HepG2 (cell line): ENCODE results near the gene ASTN2. TPM values are rescaled to one million over a fixed set of nuclear protein-coding genes. Genes with fewer than 3 reads are reported as not detected.

ENCODE experiments used
- ATAC-seq: fragments of 200-7000 bp; cut with Tn5 transposase; 3 replicates; pipeline ENCODE4 v1.9.1; 2020; ENCODE audit warnings: mild to moderate bottlenecking, moderate library complexity
- BruUV-seq: library from RNA; stranded (reverse); fragments of 400-500 nt; replicated peaks from 2 replicates; lab custom pipeline; 2021; lab: Mats Ljungman, UMichigan
- CTCF ChIA-PET: fragments of 300-600 bp; formaldehyde crosslinking; extraction: SDS; loops from one replicate; lab custom pipeline; 2021; ENCODE audit warnings: low total read pairs, inconsistent platforms, low intra/inter-chr PET ratio; lab: Yijun Ruan, JAX
- POLR2A ChIA-PET: fragments of 350-600 bp; sonication (Branson Sonifier 250); formaldehyde crosslinking; loops from one replicate; lab custom pipeline; 2020; ENCODE audit warnings: antibody characterized with exemption, inconsistent platforms; lab: Yijun Ruan, JAX
- DNase-seq: peaks from one replicate; pipeline ENCODE4 v3.0.0-alpha.2; 2015; ENCODE audit warnings: low spot score
- FAIRE-seq: peaks from 3 replicates; lab custom pipeline; 2011; peaks lifted over from hg19 to GRCh38; lab: Jason Lieb, UNC
- H2AFZ ChIP-seq: one replicate; pipeline ENCODE4 v1.6.1; 2011; ENCODE audit warnings: low read length, inconsistent platforms
- H3K27ac ChIP-seq: fragments of 300-600 bp; 3 replicates; pipeline ENCODE4 v1.8.0; 2011; ENCODE audit warnings: mixed run types, mild to moderate bottlenecking, mixed read lengths, low read length, inconsistent platforms; ENCODE audit not compliant: insufficient read depth; ENCODE audit errors: extremely low read length
- H3K27me3 ChIP-seq, 2 experiments: fragments of 200-600 bp in 1 of 2; 2 replicates in 1 of 2; 3 replicates in 1 of 2; pipeline versions ENCODE4 v1.6.0 to v1.8.0; 2011; ENCODE audit warnings: low read length in 2 of 2, mild to moderate bottlenecking in 2 of 2, moderate library complexity in 2 of 2, inconsistent platforms in 1 of 2; ENCODE audit not compliant: insufficient read depth in 2 of 2, control insufficient read depth in 1 of 2
- H3K36me3 ChIP-seq, 2 experiments: fragments of 200-600 bp in 1 of 2; replicated peaks in 1 of 2; 2 replicates in 1 of 2; 3 replicates in 1 of 2; pipeline versions ENCODE4 v1.5.1 to v1.8.0; 2011; ENCODE audit warnings: low read length in 2 of 2, inconsistent platforms in 1 of 2; ENCODE audit not compliant: insufficient read depth in 2 of 2, control insufficient read depth in 1 of 2
- H3K4me1 ChIP-seq: 2 replicates; pipeline ENCODE4 v1.5.1; 2012; ENCODE audit warnings: low read length, inconsistent platforms; ENCODE audit not compliant: insufficient read depth
- H3K4me2 ChIP-seq: 2 replicates; pipeline ENCODE4 v1.6.0; 2011; ENCODE audit warnings: low read depth, low read length, inconsistent platforms
- H3K4me3 ChIP-seq, 3 experiments: fragments of 200-600 bp in 1 of 3; sonication (generic), shearing (Covaris generic) in 1 of 3; replicated peaks in 1 of 3; 2 replicates each; pipeline ENCODE4 v1.5.1; 2011 to 2016; ENCODE audit warnings: low read length in 3 of 3, inconsistent platforms in 2 of 3, low read depth in 2 of 3, mild to moderate bottlenecking in 2 of 3, control low read depth in 1 of 3, mixed read lengths in 1 of 3; ENCODE audit not compliant: insufficient read depth in 1 of 3
- H3K79me2 ChIP-seq: one replicate; pipeline ENCODE4 v1.6.1; 2011; ENCODE audit warnings: low read length, inconsistent platforms; ENCODE audit not compliant: insufficient read depth
- H3K9ac ChIP-seq: 2 replicates; pipeline ENCODE4 v1.6.0; 2011; ENCODE audit warnings: mild to moderate bottlenecking, low read depth, low read length, inconsistent platforms; ENCODE audit not compliant: insufficient read depth
- H3K9me3 ChIP-seq: 2 replicates; pipeline ENCODE4 v1.5.1; 2012; ENCODE audit warnings: mild to moderate bottlenecking, low read length
- H4K20me1 ChIP-seq: 2 replicates; pipeline ENCODE4 v1.6.0; 2011; ENCODE audit warnings: inconsistent platforms, mild to moderate bottlenecking, low read length, moderate library complexity; ENCODE audit not compliant: insufficient read depth
- CC2D1A ChIP-seq: sonication (generic); formaldehyde crosslinking; IDR thresholded peaks from 2 replicates; pipeline ENCODE4 v1.8.1; 2023; ENCODE audit warnings: mild to moderate bottlenecking, missing genetic modification reagents
- CCAR2 ChIP-seq: fragments of 200-400 bp; formaldehyde crosslinking; optimal IDR thresholded peaks from 2 replicates; pipeline ENCODE3; 2018; ENCODE audit warnings: low read depth, mild to moderate bottlenecking, low read length, moderate library complexity
- HIVEP1 ChIP-seq: sonication (generic); formaldehyde crosslinking; IDR thresholded peaks from 2 replicates; pipeline ENCODE4 v1.4.0; 2020; ENCODE audit warnings: mild to moderate bottlenecking, missing genetic modification reagents
- MAFF ChIP-seq: IDR thresholded peaks from 2 replicates; pipeline ENCODE4 v1.6.1; 2011; ENCODE audit warnings: low read depth, low read length, improper control_type of control experiment
- NCOR1 ChIP-seq: fragments of 200-600 bp; sonication (generic); IDR thresholded peaks from 2 replicates; pipeline ENCODE4 v1.7.0; 2017; ENCODE audit warnings: antibody characterized with exemption, low read length, borderline replicate concordance
- PRMT3 ChIP-seq: sonication (generic); formaldehyde crosslinking; IDR thresholded peaks from 2 replicates; pipeline ENCODE4 v1.8.1; 2022; ENCODE audit warnings: low read depth, mild to moderate bottlenecking, moderate library complexity, missing genetic modification reagents, borderline replicate concordance
- RAD21 ChIP-seq: fragments of 450-650 bp; formaldehyde crosslinking; IDR thresholded peaks from 2 replicates; pipeline ENCODE4 v1.5.0; 2020; ENCODE audit warnings: mild to moderate bottlenecking
- SALL1 ChIP-seq: sonication (generic); formaldehyde crosslinking; IDR thresholded peaks from 2 replicates; pipeline ENCODE4 v1.8.0; 2022; ENCODE audit warnings: mild to moderate bottlenecking, missing genetic modification reagents
- STAT5B ChIP-seq: sonication (generic); formaldehyde crosslinking; IDR thresholded peaks from 2 replicates; pipeline ENCODE4 v1.4.0; 2020; ENCODE audit warnings: missing genetic modification reagents
- ZBTB21 ChIP-seq: sonication (generic); formaldehyde crosslinking; IDR thresholded peaks from 2 replicates; pipeline ENCODE4 v1.4.0; 2020; ENCODE audit warnings: missing genetic modification reagents
- ZIK1 ChIP-seq: sonication (generic); formaldehyde crosslinking; IDR thresholded peaks from 2 replicates; pipeline ENCODE4 v1.5.0; 2020; ENCODE audit warnings: mild to moderate bottlenecking, low read depth, missing genetic modification reagents, borderline replicate concordance
- ZNF354B ChIP-seq: sonication (generic); formaldehyde crosslinking; IDR thresholded peaks from 2 replicates; pipeline ENCODE4 v1.8.0; 2022; ENCODE audit warnings: mild to moderate bottlenecking, missing genetic modification reagents
- WGBS: methylation state at CpG from one replicate; pipeline ENCODE4 v1.1.6; 2017; ENCODE audit warnings: low lambda C conversion rate; 5-methylcytosine and 5-hydroxymethylcytosine counted together
- in situ Hi-C: cut with HindIII; loops from 2 replicates; pipeline ENCODE4 v1.10.0; 2017; ENCODE audit warnings: low pct_unique_long_range_greater_than_20kb; ENCODE audit not compliant: extremely low pct_ligation_motif_present
- intact Hi-C: fragments of 100-400 bp; cut with micrococcal nuclease; formaldehyde crosslinking; loops from one replicate; pipeline ENCODE4 v1.10.0; 2022; ENCODE audit not compliant: unreplicated experiment
- polyA plus RNA-seq, 8 experiments: library from polyadenylated mRNA; depleted of rRNA in 3 of 8; stranded (reverse) in 7 of 8; unstranded in 1 of 8; fragments of >200 nt; fragmentation: Illumina TruSeq in 4 of 8; extraction: Trizol in 4 of 8; gene quantifications; 2 replicates each; pipeline versions ENCODE4 v1.2.1 to v1.2.3, GENCODE V29; 2011 to 2016; ENCODE audit warnings: low read depth in 4 of 8, missing spikeins in 1 of 8, mixed read lengths in 1 of 8; ENCODE audit not compliant: insufficient read depth in 1 of 8
- total RNA-seq, 5 experiments: library from RNA; depleted of rRNA; stranded (reverse); fragments of >200 nt; fragmentation: Illumina TruSeq; extraction: Trizol; gene quantifications; 2 replicates each; pipeline ENCODE4 v1.2.3, GENCODE V29; 2016; ENCODE audit warnings: low read depth in 1 of 5
- TF ChIP-seq, protein P1 (sequence below): sonication (generic); formaldehyde crosslinking; IDR thresholded peaks from 2 replicates; pipeline ENCODE4 v1.5.1; 2020; ENCODE audit warnings: mild to moderate bottlenecking, missing genetic modification reagents
- TF ChIP-seq, protein P2 (sequence below): sonication (generic); formaldehyde crosslinking; IDR thresholded peaks from 2 replicates; pipeline ENCODE4 v1.5.0; 2020; ENCODE audit warnings: mild to moderate bottlenecking, missing genetic modification reagents
- TF ChIP-seq, protein P3 (sequence below): sonication (generic); formaldehyde crosslinking; IDR thresholded peaks from 2 replicates; pipeline ENCODE4 v1.4.0; 2020; ENCODE audit warnings: mild to moderate bottlenecking, low read depth, missing genetic modification reagents
- TF ChIP-seq, protein P4 (sequence below): sonication (generic); formaldehyde crosslinking; IDR thresholded peaks from 2 replicates; pipeline ENCODE4 v1.4.0; 2020; ENCODE audit warnings: missing genetic modification reagents, borderline replicate concordance

ASTN2 gene
- total and polyA plus RNA-seq, 2 of the 13 experiments (the other 11 are each of a cell fraction or from before 2014, with no cell fraction given), result 5.2 to 13.5 TPM

DNA sequence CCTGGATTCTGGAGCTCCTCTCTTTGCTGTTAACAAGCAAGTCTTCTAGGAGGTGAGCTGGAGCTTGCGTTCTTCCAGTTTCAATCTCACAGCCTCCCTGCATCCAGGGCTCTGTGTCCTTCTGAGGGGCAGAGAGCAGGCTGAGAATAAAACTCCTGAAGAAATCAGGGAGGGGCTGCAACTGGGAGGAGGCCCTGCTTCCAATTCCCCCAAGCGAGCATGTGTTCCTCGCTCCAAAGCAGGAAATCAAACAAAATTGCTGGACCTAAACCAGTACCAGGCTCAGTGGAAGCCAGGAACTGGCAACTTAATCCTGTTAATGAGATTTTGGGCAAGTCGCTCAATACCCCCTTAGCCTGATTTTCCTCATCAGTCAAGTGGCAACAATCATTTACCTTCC lies 181.8 kb downstream of the ASTN2 start:
- no peak overlapping the region for H3K4me2 ChIP-seq
- no peak overlapping the region for H3K9ac ChIP-seq
- H2AFZ ChIP-seq, result no peak overlapping the region
- FAIRE-seq, result no peak
- H3K27me3 ChIP-seq, result no peaks in the 10 kb centered on the region
- no peaks in the 10 kb centered on the region for H3K36me3 ChIP-seq
- H3K9me3 ChIP-seq, result no peaks in the 10 kb centered on the region
- no peak for ATAC-seq
- intact Hi-C loops (no loop called here), in situ Hi-C loops (no loop called here)
- WGBS, result 0% methylated on average over 2 of the region's 4 CpGs
- no peak overlapping the region for H3K4me3 ChIP-seq
- ChIA-PET POLR2A (no interaction called here), CTCF (no interaction called here)
- DNase-seq, result no peak
- H4K20me1 ChIP-seq, result no peaks in the 10 kb centered on the region
- no peaks in the 10 kb centered on the region for H3K79me2 ChIP-seq
- BruUV-seq, result no TSS peak
- H3K27ac ChIP-seq, result no peak overlapping the region
- H3K4me1 ChIP-seq, result no peaks in the 10 kb centered on the region
- TF ChIP-seq PRMT3 (CRISPR knock-in tag) (no peak), ZNF354B (CRISPR knock-in tag) (no peak), ZIK1 (CRISPR knock-in tag) (no peak), CC2D1A (no peak), SALL1 (no peak), NCOR1 (no peak), HIVEP1 (CRISPR knock-in tag) (no peak), STAT5B (CRISPR knock-in tag) (no peak), RAD21 (CRISPR knock-in tag) (no peak), MAFF (no peak), ZBTB21 (no peak), CCAR2 (no peak)
- TF ChIP-seq, protein P1, sequence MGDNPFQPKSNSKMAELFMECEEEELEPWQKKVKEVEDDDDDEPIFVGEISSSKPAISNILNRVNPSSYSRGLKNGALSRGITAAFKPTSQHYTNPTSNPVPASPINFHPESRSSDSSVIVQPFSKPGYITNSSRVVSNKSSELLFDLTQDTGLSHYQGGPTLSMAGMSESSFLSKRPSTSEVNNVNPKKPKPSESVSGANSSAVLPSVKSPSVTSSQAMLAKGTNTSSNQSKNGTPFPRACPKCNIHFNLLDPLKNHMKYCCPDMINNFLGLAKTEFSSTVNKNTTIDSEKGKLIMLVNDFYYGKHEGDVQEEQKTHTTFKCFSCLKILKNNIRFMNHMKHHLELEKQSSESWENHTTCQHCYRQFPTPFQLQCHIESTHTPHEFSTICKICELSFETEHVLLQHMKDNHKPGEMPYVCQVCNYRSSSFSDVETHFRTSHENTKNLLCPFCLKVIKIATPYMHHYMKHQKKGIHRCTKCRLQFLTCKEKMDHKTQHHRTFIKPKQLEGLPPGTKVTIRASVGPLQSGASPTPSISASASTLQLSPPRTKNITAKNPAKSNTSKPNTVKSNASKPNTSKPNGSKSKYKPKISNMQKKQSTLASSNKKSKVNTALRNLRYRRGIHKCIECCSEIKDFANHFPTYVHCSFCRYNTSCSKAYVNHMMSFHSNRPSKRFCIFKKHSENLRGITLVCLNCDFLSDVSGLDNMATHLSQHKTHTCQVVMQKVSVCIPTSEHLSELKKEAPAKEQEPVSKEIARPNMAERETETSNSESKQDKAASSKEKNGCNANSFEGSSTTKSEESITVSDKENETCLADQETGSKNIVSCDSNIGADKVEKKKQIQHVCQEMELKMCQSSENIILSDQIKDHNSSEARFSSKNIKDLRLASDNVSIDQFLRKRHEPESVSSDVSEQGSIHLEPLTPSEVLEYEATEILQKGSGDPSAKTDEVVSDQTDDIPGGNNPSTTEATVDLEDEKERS (CRISPR knock-in tag), result no peak
- TF ChIP-seq, protein P2, sequence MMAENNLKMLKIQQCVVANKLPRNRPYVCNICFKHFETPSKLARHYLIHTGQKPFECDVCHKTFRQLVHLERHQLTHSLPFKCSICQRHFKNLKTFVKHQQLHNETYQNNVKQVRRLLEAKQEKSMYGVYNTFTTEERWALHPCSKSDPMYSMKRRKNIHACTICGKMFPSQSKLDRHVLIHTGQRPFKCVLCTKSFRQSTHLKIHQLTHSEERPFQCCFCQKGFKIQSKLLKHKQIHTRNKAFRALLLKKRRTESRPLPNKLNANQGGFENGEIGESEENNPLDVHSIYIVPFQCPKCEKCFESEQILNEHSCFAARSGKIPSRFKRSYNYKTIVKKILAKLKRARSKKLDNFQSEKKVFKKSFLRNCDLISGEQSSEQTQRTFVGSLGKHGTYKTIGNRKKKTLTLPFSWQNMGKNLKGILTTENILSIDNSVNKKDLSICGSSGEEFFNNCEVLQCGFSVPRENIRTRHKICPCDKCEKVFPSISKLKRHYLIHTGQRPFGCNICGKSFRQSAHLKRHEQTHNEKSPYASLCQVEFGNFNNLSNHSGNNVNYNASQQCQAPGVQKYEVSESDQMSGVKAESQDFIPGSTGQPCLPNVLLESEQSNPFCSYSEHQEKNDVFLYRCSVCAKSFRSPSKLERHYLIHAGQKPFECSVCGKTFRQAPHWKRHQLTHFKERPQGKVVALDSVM (CRISPR knock-in tag), result no peak
- TF ChIP-seq, protein P3, sequence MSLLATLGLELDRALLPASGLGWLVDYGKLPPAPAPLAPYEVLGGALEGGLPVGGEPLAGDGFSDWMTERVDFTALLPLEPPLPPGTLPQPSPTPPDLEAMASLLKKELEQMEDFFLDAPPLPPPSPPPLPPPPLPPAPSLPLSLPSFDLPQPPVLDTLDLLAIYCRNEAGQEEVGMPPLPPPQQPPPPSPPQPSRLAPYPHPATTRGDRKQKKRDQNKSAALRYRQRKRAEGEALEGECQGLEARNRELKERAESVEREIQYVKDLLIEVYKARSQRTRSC, result no peak
- TF ChIP-seq, protein P4, sequence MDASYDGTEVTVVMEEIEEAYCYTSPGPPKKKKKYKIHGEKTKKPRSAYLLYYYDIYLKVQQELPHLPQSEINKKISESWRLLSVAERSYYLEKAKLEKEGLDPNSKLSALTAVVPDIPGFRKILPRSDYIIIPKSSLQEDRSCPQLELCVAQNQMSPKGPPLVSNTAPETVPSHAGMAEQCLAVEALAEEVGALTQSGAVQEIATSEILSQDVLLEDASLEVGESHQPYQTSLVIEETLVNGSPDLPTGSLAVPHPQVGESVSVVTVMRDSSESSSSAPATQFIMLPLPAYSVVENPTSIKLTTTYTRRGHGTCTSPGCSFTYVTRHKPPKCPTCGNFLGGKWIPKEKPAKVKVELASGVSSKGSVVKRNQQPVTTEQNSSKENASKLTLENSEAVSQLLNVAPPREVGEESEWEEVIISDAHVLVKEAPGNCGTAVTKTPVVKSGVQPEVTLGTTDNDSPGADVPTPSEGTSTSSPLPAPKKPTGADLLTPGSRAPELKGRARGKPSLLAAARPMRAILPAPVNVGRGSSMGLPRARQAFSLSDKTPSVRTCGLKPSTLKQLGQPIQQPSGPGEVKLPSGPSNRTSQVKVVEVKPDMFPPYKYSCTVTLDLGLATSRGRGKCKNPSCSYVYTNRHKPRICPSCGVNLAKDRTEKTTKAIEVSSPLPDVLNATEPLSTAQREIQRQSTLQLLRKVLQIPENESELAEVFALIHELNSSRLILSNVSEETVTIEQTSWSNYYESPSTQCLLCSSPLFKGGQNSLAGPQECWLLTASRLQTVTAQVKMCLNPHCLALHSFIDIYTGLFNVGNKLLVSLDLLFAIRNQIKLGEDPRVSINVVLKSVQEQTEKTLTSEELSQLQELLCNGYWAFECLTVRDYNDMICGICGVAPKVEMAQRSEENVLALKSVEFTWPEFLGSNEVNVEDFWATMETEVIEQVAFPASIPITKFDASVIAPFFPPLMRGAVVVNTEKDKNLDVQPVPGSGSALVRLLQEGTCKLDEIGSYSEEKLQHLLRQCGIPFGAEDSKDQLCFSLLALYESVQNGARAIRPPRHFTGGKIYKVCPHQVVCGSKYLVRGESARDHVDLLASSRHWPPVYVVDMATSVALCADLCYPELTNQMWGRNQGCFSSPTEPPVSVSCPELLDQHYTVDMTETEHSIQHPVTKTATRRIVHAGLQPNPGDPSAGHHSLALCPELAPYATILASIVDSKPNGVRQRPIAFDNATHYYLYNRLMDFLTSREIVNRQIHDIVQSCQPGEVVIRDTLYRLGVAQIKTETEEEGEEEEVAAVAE (CRISPR knock-in tag), result no peak
